ENCODE data around the gene SRPK3. TPM values are rescaled to one million over a fixed set of nuclear protein-coding genes. Genes with fewer than 3 reads are reported as not detected.

Gene SRPK3, protein sequence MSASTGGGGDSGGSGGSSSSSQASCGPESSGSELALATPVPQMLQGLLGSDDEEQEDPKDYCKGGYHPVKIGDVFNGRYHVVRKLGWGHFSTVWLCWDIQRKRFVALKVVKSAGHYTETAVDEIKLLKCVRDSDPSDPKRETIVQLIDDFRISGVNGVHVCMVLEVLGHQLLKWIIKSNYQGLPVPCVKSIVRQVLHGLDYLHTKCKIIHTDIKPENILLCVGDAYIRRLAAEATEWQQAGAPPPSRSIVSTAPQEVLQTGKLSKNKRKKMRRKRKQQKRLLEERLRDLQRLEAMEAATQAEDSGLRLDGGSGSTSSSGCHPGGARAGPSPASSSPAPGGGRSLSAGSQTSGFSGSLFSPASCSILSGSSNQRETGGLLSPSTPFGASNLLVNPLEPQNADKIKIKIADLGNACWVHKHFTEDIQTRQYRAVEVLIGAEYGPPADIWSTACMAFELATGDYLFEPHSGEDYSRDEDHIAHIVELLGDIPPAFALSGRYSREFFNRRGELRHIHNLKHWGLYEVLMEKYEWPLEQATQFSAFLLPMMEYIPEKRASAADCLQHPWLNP
- under 1 TPM in 3 of 4 donors, not detected in 1; 0.12 to 0.47 (median 0.19) TPM for total RNA-seq

DNA sequence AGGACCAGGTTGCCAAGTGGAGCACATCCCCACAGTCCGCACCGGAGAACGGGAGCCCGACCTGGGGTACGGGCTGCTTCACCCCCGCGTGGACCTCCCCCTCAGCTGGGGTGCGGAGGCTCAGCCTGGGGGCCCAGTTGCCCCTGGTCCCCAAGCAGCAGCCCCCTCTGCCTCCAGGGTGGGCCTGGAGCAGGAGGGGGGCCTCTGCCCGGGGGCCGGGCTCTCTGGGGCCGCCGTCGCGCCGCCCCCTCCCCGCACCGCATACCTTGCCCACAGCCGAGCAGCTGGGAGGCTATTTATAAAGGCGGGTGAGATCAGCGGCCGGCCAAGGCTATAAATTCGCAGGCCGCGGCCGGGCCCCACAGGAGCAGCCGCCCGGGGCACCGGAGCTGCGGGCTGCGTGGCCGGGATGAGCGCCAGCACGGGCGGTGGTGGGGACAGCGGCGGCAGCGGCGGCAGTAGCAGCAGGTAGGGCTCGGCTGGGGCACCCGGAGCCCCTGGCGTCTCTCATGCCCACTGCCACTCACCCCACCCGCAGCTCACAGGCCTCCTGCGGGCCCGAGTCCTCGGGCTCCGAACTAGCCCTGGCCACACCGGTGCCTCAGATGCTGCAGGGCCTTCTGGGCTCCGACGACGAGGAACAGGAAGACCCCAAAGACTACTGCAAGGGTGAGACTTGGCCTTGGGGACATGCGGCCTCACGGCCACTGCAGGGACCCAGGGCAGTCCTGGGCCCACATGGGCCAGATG lies at the start of gene SRPK3:
Gene SRPK3 (plus strand): TSS at position 364 of the 750 bp plus-strand sequence. CDS start 46 bp downstream, at position 410.
- TF ChIP-seq, protein P1, sequence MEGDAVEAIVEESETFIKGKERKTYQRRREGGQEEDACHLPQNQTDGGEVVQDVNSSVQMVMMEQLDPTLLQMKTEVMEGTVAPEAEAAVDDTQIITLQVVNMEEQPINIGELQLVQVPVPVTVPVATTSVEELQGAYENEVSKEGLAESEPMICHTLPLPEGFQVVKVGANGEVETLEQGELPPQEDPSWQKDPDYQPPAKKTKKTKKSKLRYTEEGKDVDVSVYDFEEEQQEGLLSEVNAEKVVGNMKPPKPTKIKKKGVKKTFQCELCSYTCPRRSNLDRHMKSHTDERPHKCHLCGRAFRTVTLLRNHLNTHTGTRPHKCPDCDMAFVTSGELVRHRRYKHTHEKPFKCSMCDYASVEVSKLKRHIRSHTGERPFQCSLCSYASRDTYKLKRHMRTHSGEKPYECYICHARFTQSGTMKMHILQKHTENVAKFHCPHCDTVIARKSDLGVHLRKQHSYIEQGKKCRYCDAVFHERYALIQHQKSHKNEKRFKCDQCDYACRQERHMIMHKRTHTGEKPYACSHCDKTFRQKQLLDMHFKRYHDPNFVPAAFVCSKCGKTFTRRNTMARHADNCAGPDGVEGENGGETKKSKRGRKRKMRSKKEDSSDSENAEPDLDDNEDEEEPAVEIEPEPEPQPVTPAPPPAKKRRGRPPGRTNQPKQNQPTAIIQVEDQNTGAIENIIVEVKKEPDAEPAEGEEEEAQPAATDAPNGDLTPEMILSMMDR (IDR thresholded peaks at IDR 0.05) = no peak
- DNase-seq (ENCODE audit: low spot score) (no peak), ATAC-seq (ENCODE audit: low FRiP score) (no peak)

DNA sequence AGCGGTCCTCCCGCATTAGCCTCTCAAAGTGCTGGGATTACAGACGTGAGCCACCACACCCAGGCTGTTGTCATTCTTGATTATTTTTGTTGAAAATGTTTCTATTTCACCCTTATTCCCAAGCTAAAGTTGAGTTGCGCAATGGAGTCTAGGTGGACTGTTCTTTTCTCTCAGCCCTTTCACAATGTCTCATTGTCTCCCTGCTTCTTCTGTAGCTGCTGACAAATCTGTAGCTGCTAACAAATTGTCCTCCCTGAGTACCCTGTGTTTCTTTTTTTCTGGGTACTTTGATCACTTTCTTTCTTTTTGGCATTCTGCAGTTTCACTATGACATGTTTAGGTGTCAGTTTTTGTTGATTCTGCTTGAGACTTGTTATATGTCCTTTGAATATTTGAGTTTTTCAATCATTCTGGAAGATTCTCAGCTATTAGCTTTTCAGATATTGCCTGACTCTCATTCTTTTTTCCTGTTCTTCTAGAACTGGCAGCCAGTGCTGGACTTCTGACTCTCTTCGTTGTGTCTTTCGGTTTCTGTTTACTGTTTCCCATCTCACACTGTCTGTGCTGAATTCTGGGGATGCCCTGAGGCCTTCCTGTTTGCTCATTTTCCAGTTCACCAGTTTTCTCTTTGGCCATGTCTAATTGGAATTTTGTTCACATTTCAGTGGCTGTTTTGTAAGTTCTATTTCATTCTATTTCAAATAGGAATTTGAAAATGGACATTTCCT lies 49.6 kb upstream of the SRPK3 start:
- ATAC-seq (ENCODE audit: low FRiP score) (no peak), DNase-seq (ENCODE audit: low spot score) (no peak)
- TF ChIP-seq, protein P1 (IDR thresholded peaks at IDR 0.05) = no peak

DNA sequence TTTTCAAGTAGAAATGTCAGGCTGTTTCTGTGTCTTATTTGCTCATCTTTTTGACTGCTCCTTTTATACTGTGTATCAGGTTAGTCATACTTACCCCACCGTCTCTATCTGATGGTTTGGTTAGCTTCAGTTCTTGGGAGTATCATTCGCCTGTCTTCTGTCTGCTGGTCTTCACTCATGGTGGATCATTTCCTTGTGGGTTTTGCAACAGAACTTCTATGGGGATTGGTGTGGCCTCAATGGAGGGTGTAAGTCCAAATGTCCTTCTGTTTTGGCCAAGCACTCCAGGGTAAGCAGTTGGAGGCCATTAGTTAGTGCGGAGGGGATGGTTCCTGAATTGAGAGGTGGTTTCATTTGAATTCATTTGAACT lies 49.0 kb upstream of the SRPK3 start:
- TF ChIP-seq, protein P1 (IDR thresholded peaks at IDR 0.05) = no peak
- DNase-seq (ENCODE audit: low spot score) (no peak), ATAC-seq (ENCODE audit: low FRiP score) (no peak)

DNA sequence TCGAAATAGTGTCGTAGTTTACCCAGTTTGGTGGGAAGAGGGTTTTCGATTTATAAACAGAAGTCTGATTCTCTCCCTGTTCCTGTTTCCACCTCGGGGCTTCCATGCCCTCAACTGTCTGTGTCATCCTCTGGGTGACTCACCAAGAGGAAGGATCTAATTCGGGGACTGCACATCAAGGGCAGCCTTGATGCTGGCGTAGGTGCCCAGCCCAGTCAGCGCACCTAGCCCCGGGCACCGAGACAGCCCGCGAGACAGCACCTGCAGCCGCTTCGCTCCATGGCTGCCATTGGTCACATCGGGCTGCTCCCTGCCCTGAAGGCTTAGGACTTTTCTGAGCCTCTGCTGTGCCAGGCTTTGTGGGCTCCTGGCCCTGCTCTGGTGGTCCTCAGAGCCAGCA lies 48.4 kb upstream of the SRPK3 start:
- ATAC-seq (ENCODE audit: low FRiP score) (no peak), DNase-seq (ENCODE audit: low spot score) (no peak)
- TF ChIP-seq, protein P1 (IDR thresholded peaks at IDR 0.05) = no peak

DNA sequence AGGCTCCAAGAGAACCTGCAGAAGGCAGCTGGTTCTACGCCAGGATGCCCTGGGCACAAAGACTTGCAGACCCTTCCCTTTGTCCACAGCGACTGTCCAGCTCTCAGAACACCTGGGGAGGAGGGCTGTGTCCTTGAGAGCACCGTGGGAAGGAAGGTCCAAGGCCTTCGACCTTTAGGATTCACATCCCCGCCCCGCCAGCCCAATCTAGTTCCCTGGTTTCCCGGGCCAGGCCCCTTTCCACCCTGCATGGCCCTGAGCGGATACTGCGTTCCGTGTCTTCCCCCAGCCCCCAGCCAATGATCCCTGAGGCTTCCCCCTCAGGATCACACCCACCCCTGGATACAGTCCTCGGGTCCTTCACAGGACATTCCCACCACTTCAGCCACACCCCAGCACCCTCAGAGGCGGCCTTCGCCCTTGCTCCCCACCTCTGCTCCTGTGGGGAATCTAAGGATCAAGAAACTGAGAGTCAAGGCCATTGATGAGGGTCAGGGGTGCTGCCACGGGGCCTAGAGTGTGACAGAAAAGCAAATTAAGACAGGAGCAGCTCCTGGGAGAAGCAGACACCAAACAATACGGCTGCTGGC lies 47.1 kb upstream of the SRPK3 start:
- no peak for ATAC-seq (ENCODE audit: low FRiP score)
- TF ChIP-seq, protein P1 (IDR thresholded peaks at IDR 0.05) = no peak
- DNase-seq (ENCODE audit: low spot score) = no peak

DNA sequence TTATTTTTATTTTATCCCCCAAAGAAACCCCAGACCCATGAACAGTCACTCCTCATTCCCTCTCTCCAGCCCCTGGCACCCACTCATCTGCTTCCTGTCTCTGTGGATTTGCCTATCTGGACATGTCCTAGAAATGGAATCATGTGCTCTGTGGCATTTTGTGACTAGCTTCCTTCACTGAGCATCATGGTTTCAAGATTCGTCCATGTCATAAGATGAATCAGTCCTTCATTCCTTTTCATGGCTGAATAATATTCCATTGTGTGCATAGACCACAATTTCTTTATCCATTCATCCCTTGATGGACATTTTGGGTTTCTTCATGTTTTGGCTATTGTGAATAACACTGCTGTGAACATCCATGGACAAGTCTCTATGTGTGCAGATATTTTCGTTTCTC lies 46.0 kb upstream of the SRPK3 start:
- ATAC-seq (ENCODE audit: low FRiP score) (no peak), DNase-seq (ENCODE audit: low spot score) (no peak)
- TF ChIP-seq, protein P1 (IDR thresholded peaks at IDR 0.05) = no peak
